Kidney (tissue), 14 donors: ENCODE measurements around the gene PHLDB2. TPM values are rescaled to one million over a fixed set of nuclear protein-coding genes. Genes with fewer than 3 reads are reported as not detected.

Experiments
- DNase-seq, 5 donors: peaks; one replicate each; pipeline ENCODE4 v3.0.0-alpha.2; 2013 to 2020
- FAIRE-seq: peaks from 2 replicates; lab custom pipeline; 2012; peaks lifted over from hg19 to GRCh38; lab: Jason Lieb, UNC
- H3K27ac ChIP-seq, 2 donors: one replicate each; pipeline ENCODE4 v1.7.0; 2013; ENCODE audit warnings: low read depth in 2 of 2, low read length in 2 of 2, inconsistent platforms in 1 of 2
- H3K27me3 ChIP-seq: one replicate; pipeline ENCODE4 v1.7.1; 2013; ENCODE audit warnings: low read length, inconsistent platforms; ENCODE audit not compliant: control insufficient read depth, insufficient read depth
- H3K36me3 ChIP-seq, 3 donors: one replicate each; pipeline versions ENCODE4 v1.7.0 to v1.7.1; 2013; ENCODE audit warnings: low read length in 3 of 3, control low read depth in 1 of 3, inconsistent platforms in 1 of 3; ENCODE audit not compliant: insufficient read depth in 3 of 3, control insufficient read depth in 2 of 3
- H3K4me1 ChIP-seq, 3 donors: one replicate each; pipeline versions ENCODE4 v1.7.0 to v1.7.1; 2013; ENCODE audit warnings: low read length in 3 of 3, inconsistent platforms in 1 of 3, low read depth in 1 of 3; ENCODE audit not compliant: control insufficient read depth in 2 of 3, insufficient read depth in 2 of 3
- H3K4me3 ChIP-seq, 3 donors: one replicate each; pipeline versions ENCODE4 v1.7.0 to v1.8.1; 2013; ENCODE audit warnings: low read length in 3 of 3, control low read depth in 1 of 3, inconsistent platforms in 1 of 3
- H3K9ac ChIP-seq, 3 donors: one replicate each; pipeline versions ENCODE4 v1.7.0 to v1.7.1; 2013; ENCODE audit warnings: low read length in 3 of 3, control low read depth in 1 of 3, inconsistent platforms in 1 of 3
- H3K9me3 ChIP-seq, 3 donors: one replicate each; pipeline versions ENCODE4 v1.7.0 to v1.7.1; 2013; ENCODE audit warnings: low read length in 3 of 3, control low read depth in 1 of 3, inconsistent platforms in 1 of 3; ENCODE audit not compliant: control insufficient read depth in 2 of 3, insufficient read depth in 1 of 3
- CTCF ChIP-seq: IDR thresholded peaks from 3 replicates; pipeline ENCODE4 v1.5.1; 2012; ENCODE audit warnings: mild to moderate bottlenecking, moderate library complexity, borderline replicate concordance; ENCODE audit not compliant: insufficient read depth; ENCODE audit errors: extremely low read depth
- intact Hi-C: fragments of 100-400 bp; cut with DNase I; formaldehyde crosslinking; loops from one replicate; pipeline ENCODE4 v1.11.1; 2022
- polyA plus RNA-seq: library from polyadenylated mRNA; stranded (reverse); fragments of 350-450 nt; fragmentation: Illumina TruSeq; extraction: RNeasy Lipid Tissue Mini Kit (QIAGEN cat#74804); gene quantifications from one replicate; pipeline ENCODE4 v1.2.3, GENCODE V29; 2014; ENCODE audit warnings: low read depth, low replicate concordance; ENCODE audit not compliant: insufficient read depth
- total RNA-seq: library from RNA; stranded (reverse); fragmentation: NEBNext Ultra II Directional; extraction: Animal tissue kit (Norgen Biotek cat#: 25700); gene quantifications from one replicate; pipeline ENCODE4 v1.2.1, GENCODE V29; 2021
- donor health status: control.
- donor health status: control.
- donor health status: control.
- donor health status: control.
- donor health status: control.
- donor health status: DM: yes; HTN: yes; CAD: no.
- donor health status: Normal renal cell carcinoma (clear cell type).

Gene PHLDB2
- total and polyA plus RNA-seq, 2 donors from 2014 or later, result 28.0 to 85.6 TPM

GRCh38 chr3:111829023-111829422 is 30.0 kb upstream of the PHLDB2 start:
- Histone ChIP-seq H3K9ac (no peak overlapping the region), H3K4me3 (no peak overlapping the region), H3K27me3 (no peaks in the 10 kb centered on the region), H3K36me3 (no peaks in the 10 kb centered on the region), H3K27ac (no peak overlapping the region), H3K4me1 (peaks cover 0 to 8% (median 0%) of the 10 kb centered on the region in 3 donors), H3K9me3 (no peaks in the 10 kb centered on the region)
- no peak for FAIRE-seq
- DNase-seq, result no peak
- TF ChIP-seq CTCF, result no peak
- intact Hi-C loops, result no loop called here

GRCh38 chr3:111831840-111832239 is 27.2 kb upstream of the PHLDB2 start:
- H3K27me3 ChIP-seq, result no peaks in the 10 kb centered on the region
- H3K36me3 ChIP-seq, result no peaks in the 10 kb centered on the region
- FAIRE-seq, result no peak
- H3K27ac ChIP-seq, result no peak overlapping the region
- H3K9ac ChIP-seq, result no peak overlapping the region
- no peak for TF ChIP-seq CTCF
- H3K9me3 ChIP-seq, result no peaks in the 10 kb centered on the region
- H3K4me1 ChIP-seq, result no peaks in the 10 kb centered on the region
- intact Hi-C loops, result no loop called here
- H3K4me3 ChIP-seq, result no peak overlapping the region
- DNase-seq, result no peak

- no peak overlapping the region for H3K4me3 ChIP-seq
- no peaks in the 10 kb centered on the region for H3K36me3 ChIP-seq
- H3K9me3 ChIP-seq, result no peaks in the 10 kb centered on the region
- H3K27me3 ChIP-seq, result no peaks in the 10 kb centered on the region
- H3K4me1 ChIP-seq, result no peaks in the 10 kb centered on the region
- DNase-seq (no peak), FAIRE-seq (no peak)
- H3K9ac ChIP-seq, result no peak overlapping the region
- intact Hi-C loops, result no loop called here
- no peak overlapping the region for H3K27ac ChIP-seq
- TF ChIP-seq CTCF, result no peak
Observed at GRCh38 chr3:111837112-111837511, 22.0 kb upstream of the PHLDB2 start.

GRCh38 chr3:111838133-111838532 is 20.9 kb upstream of the PHLDB2 start:
- no peaks in the 10 kb centered on the region for H3K9me3 ChIP-seq
- no peaks in the 10 kb centered on the region for H3K4me1 ChIP-seq
- intact Hi-C loops, result no loop called here
- H3K9ac ChIP-seq, result no peak overlapping the region
- no peak overlapping the region for H3K4me3 ChIP-seq
- no peak for DNase-seq
- no peak for TF ChIP-seq CTCF
- no peak overlapping the region for H3K27ac ChIP-seq
- no peaks in the 10 kb centered on the region for H3K27me3 ChIP-seq
- no peaks in the 10 kb centered on the region for H3K36me3 ChIP-seq
- FAIRE-seq, result no peak
